IMR-90 (cell line): ENCODE measurements around the gene ANTXR2. TPM values are rescaled to one million over a fixed set of nuclear protein-coding genes. Genes with fewer than 3 reads are reported as not detected.

Experiments used
- ATAC-seq: fragments of 200-7000 bp; cut with Tn5 transposase; 2 replicates; pipeline ENCODE4 v1.9.1; 2020; ENCODE audit warnings: low read depth, mild to moderate bottlenecking, moderate library complexity
- BruUV-seq: library from RNA; stranded (reverse); fragments of 400-500 nt; replicated peaks from 2 replicates; lab custom pipeline; 2021; lab: Mats Ljungman, UMichigan
- CTCF ChIA-PET: fragments of 300-600 bp; formaldehyde crosslinking; extraction: SDS; loops from one replicate; lab custom pipeline; 2021; ENCODE audit warnings: antibody characterized with exemption; lab: Yijun Ruan, JAX
- POLR2A ChIA-PET: fragments of 300-600 bp; sonication (Branson Sonifier 250); formaldehyde crosslinking; loops from one replicate; lab custom pipeline; 2022; ENCODE audit warnings: antibody characterized with exemption; ENCODE audit not compliant: unreplicated experiment; lab: Charles Lee
- DNase-seq: peaks from one replicate; pipeline ENCODE4 v3.0.0; 2013
- H2AFZ ChIP-seq: replicated peaks from 2 replicates; pipeline ENCODE3; 2013; ENCODE audit warnings: low read length, mild to moderate bottlenecking; ENCODE audit not compliant: poor library complexity
- H2AK5ac ChIP-seq: 2 replicates; pipeline ENCODE4 v1.6.1; 2013; ENCODE audit warnings: low read depth, low read length, inconsistent platforms
- H2AK9ac ChIP-seq: replicated peaks from 2 replicates; pipeline ENCODE3; 2013; ENCODE audit warnings: mild to moderate bottlenecking, low read depth, low read length, moderate library complexity; ENCODE audit not compliant: poor library complexity
- H2BK120ac ChIP-seq: 2 replicates; pipeline ENCODE4 v1.6.1; 2013; ENCODE audit warnings: low read depth, low read length, inconsistent platforms
- H2BK15ac ChIP-seq: 3 replicates; pipeline ENCODE4 v1.6.1; 2013; ENCODE audit warnings: low read depth, low read length, inconsistent platforms
- H2BK20ac ChIP-seq: 2 replicates; pipeline ENCODE4 v1.6.1; 2013; ENCODE audit warnings: low read depth, mild to moderate bottlenecking, inconsistent platforms, low read length, moderate library complexity
- H2BK5ac ChIP-seq: 2 replicates; pipeline ENCODE4 v1.6.1; 2013; ENCODE audit warnings: mild to moderate bottlenecking, low read depth, low read length, inconsistent platforms; ENCODE audit not compliant: poor library complexity, severe bottlenecking
- H3K14ac ChIP-seq: replicated peaks from 2 replicates; pipeline ENCODE4 v1.6.1; 2013; ENCODE audit warnings: low read depth, low read length, inconsistent platforms
- H3K18ac ChIP-seq: 2 replicates; pipeline ENCODE4 v1.6.1; 2013; ENCODE audit warnings: low read depth, low read length, control low read depth
- H3K23ac ChIP-seq: 2 replicates; pipeline ENCODE4 v1.6.1; 2013; ENCODE audit warnings: low read depth, low read length, inconsistent platforms
- H3K27ac ChIP-seq: 2 replicates; pipeline ENCODE4 v1.5.1; 2013; ENCODE audit warnings: mild to moderate bottlenecking, control low read depth, low read length; ENCODE audit not compliant: insufficient read depth
- H3K27me3 ChIP-seq: 2 replicates; pipeline ENCODE4 v1.6.1; 2013; ENCODE audit warnings: low read length; ENCODE audit not compliant: control insufficient read depth, insufficient read depth
- H3K36me3 ChIP-seq: 2 replicates; pipeline ENCODE4 v1.6.1; 2013; ENCODE audit warnings: low read length, mixed read lengths; ENCODE audit not compliant: control insufficient read depth, insufficient read depth
- H3K4ac ChIP-seq: 2 replicates; pipeline ENCODE4 v1.6.1; 2013; ENCODE audit warnings: low read depth, low read length, inconsistent platforms
- H3K4me1 ChIP-seq: 2 replicates; pipeline ENCODE4 v1.6.1; 2013; ENCODE audit warnings: low read length, mixed read lengths; ENCODE audit not compliant: control insufficient read depth, insufficient read depth
- H3K4me2 ChIP-seq: 2 replicates; pipeline ENCODE4 v1.6.1; 2013; ENCODE audit warnings: low read depth, mild to moderate bottlenecking, control low read depth, low read length, moderate library complexity
- H3K4me3 ChIP-seq: 2 replicates; pipeline ENCODE4 v1.5.1; 2013; ENCODE audit warnings: low read depth, mild to moderate bottlenecking, control low read depth, low read length, moderate library complexity; ENCODE audit not compliant: insufficient read depth
- H3K56ac ChIP-seq: 2 replicates; pipeline ENCODE4 v1.6.1; 2013; ENCODE audit warnings: low read length, inconsistent platforms; ENCODE audit not compliant: insufficient read depth; ENCODE audit errors: extremely low read depth
- H3K79me1 ChIP-seq, 2 experiments: 2 replicates each; pipeline ENCODE4 v1.6.1; 2013; ENCODE audit warnings: low read length in 2 of 2, inconsistent platforms in 1 of 2, low read depth in 1 of 2
- H3K9ac ChIP-seq: 2 replicates; pipeline ENCODE4 v1.6.1; 2013; ENCODE audit warnings: low read depth, low read length, control low read depth
- H3K9me1 ChIP-seq: 2 replicates; pipeline ENCODE4 v1.6.1; 2013; ENCODE audit warnings: low read length, inconsistent platforms; ENCODE audit not compliant: insufficient read depth
- H3K9me3 ChIP-seq: 2 replicates; pipeline ENCODE4 v1.6.1; 2013; ENCODE audit warnings: low read length; ENCODE audit not compliant: control insufficient read depth, insufficient read depth
- H4K20me1 ChIP-seq: 2 replicates; pipeline ENCODE4 v1.6.1; 2013; ENCODE audit warnings: low read length, inconsistent platforms; ENCODE audit not compliant: insufficient read depth
- H4K5ac ChIP-seq: 2 replicates; pipeline ENCODE4 v1.6.1; 2013; ENCODE audit warnings: mild to moderate bottlenecking, low read depth, low read length, control low read depth
- H4K8ac ChIP-seq, 2 experiments: 2 replicates each; pipeline ENCODE4 v1.6.1; 2013; ENCODE audit warnings: low read depth in 2 of 2, low read length in 2 of 2, control low read depth in 1 of 2, inconsistent platforms in 1 of 2
- H4K91ac ChIP-seq: 2 replicates; pipeline ENCODE4 v1.6.1; 2013; ENCODE audit warnings: low read depth, low read length, inconsistent platforms; ENCODE audit not compliant: insufficient read depth
- MAFK ChIP-seq: IDR thresholded peaks from 2 replicates; pipeline ENCODE4 v1.6.1; 2012; ENCODE audit warnings: low read depth, low read length, improper control_type of control experiment
- MXI1 ChIP-seq: IDR thresholded peaks from 2 replicates; pipeline ENCODE4 v1.6.1; 2012; ENCODE audit warnings: low read depth, mild to moderate bottlenecking, low read length, moderate library complexity, borderline replicate concordance
- NFE2L2 ChIP-seq: fragments of 150-350 bp; IDR thresholded peaks from 2 replicates; pipeline ENCODE4 v1.6.1; 2016; ENCODE audit warnings: low read depth, mild to moderate bottlenecking, low read length
- RAD21 ChIP-seq: IDR thresholded peaks from 2 replicates; pipeline ENCODE4 v1.6.1; 2012; ENCODE audit warnings: low read length, improper control_type of control experiment
- WGBS, 2 experiments: methylation state at CpG; one replicate each; pipeline versions ENCODE4 v1.1.5 to v1.1.7; 2013; ENCODE audit warnings: missing lambda C conversion rate in 2 of 2; ENCODE audit not compliant: insufficient read length in 1 of 2; ENCODE audit errors: extremely low coverage in 2 of 2; 5-methylcytosine and 5-hydroxymethylcytosine counted together
- dilution Hi-C: fragments of 300-500 bp; cut with HindIII; formaldehyde crosslinking; loops from one replicate; pipeline ENCODE4 v1.14.3; 2018; ENCODE audit warnings: low sequenced_read_pairs; ENCODE audit not compliant: unreplicated experiment
- in situ Hi-C: fragments of 300-500 bp; cut with MboI; formaldehyde crosslinking; loops from 3 replicates; pipeline ENCODE4 v1.14.3; 2019; ENCODE audit warnings: low sequenced_read_pairs, inconsistent platforms, mixed read lengths
- intact Hi-C: fragments of 100-400 bp; cut with micrococcal nuclease; formaldehyde crosslinking; loops from 2 replicates; pipeline ENCODE4 v1.10.0; 2022
- polyA plus RNA-seq, 3 experiments: library from polyadenylated mRNA; depleted of rRNA; stranded (reverse); fragments of >200 nt; gene quantifications; 2 replicates each; pipeline ENCODE4 v1.2.3, GENCODE V29; 2012; ENCODE audit warnings: low replicate concordance in 1 of 3
- total RNA-seq: library from RNA; depleted of rRNA; stranded (reverse); fragments of >200 nt; gene quantifications from 2 replicates; pipeline ENCODE4 v1.2.3, GENCODE V29; 2012
- TF ChIP-seq, protein P1 (sequence below): conservative IDR thresholded peaks from 2 replicates; pipeline ENCODE4 v1.5.1; 2012; ENCODE audit warnings: mild to moderate bottlenecking, low read depth, low read length, improper control_type of control experiment

ANTXR2 gene
- total and polyA plus RNA-seq, 2 of the 4 experiments (the other 2 are of a cell fraction), result 46.8 to 88.5 TPM

DNA sequence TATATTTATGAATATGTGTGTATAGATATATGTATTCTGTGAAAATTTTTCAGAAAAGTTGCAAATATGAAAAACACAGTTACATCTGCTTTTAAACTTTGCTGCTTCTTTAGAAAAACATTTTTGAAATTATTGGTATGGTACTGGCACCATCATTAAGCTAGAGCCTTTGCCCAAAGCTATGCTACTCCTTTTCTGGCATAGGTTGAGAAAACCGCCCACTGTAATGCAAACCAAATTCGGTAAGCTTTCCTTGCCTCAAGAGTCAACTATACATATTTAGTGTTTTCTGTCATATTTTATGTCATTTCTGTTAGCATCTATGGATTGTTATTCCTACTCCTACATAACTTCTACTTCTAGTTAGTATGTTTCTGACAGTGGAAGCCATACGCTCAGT, 50.7 kb downstream of the ANTXR2 start:
- in situ Hi-C loops, result no loop called here
- peaks cover 17% of the 10 kb centered on the region for H3K36me3 ChIP-seq
- intact Hi-C loops, result no loop called here
- no peak overlapping the region for H2AFZ ChIP-seq
- no peak overlapping the region for H4K91ac ChIP-seq
- no peak overlapping the region for H3K27ac ChIP-seq
- ATAC-seq (no peak), DNase-seq (no peak)
- TF ChIP-seq, protein P1, sequence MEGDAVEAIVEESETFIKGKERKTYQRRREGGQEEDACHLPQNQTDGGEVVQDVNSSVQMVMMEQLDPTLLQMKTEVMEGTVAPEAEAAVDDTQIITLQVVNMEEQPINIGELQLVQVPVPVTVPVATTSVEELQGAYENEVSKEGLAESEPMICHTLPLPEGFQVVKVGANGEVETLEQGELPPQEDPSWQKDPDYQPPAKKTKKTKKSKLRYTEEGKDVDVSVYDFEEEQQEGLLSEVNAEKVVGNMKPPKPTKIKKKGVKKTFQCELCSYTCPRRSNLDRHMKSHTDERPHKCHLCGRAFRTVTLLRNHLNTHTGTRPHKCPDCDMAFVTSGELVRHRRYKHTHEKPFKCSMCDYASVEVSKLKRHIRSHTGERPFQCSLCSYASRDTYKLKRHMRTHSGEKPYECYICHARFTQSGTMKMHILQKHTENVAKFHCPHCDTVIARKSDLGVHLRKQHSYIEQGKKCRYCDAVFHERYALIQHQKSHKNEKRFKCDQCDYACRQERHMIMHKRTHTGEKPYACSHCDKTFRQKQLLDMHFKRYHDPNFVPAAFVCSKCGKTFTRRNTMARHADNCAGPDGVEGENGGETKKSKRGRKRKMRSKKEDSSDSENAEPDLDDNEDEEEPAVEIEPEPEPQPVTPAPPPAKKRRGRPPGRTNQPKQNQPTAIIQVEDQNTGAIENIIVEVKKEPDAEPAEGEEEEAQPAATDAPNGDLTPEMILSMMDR, result no peak
- no peak for TF ChIP-seq RAD21
- no peak for TF ChIP-seq NFE2L2
- TF ChIP-seq MAFK, result no peak
- no peak for TF ChIP-seq MXI1
- no peak overlapping the region for H4K5ac ChIP-seq
- H4K20me1 ChIP-seq, result peaks cover 2% of the 10 kb centered on the region; the same call in 1 of the 2 replicates
- no TSS peak for BruUV-seq
- no peak overlapping the region for H3K18ac ChIP-seq
- POLR2A ChIA-PET, result no interaction called here
- CTCF ChIA-PET, result no interaction called here
- no CpG with 5 or more reads among the region's 3 CpGs for WGBS, 2 experiments
- no peak overlapping the region for H2AK5ac ChIP-seq
- no peak overlapping the region for H3K23ac ChIP-seq
- H2BK20ac ChIP-seq, result no peak overlapping the region
- H2AK9ac ChIP-seq, result no peak overlapping the region
- no peak overlapping the region for H2BK120ac ChIP-seq
- no peak overlapping the region for H3K56ac ChIP-seq
- H3K79me1 ChIP-seq, result peaks cover 9 to 21% of the 10 kb centered on the region in 2 experiments; a peak in 3 of 4 replicates
- no peak overlapping the region for H3K14ac ChIP-seq
- H2BK5ac ChIP-seq, result no peak overlapping the region
- no peak overlapping the region for H3K4me2 ChIP-seq
- no peak overlapping the region for H4K8ac ChIP-seq
- dilution Hi-C loops, result no loop called here
- no peaks in the 10 kb centered on the region for H3K9me3 ChIP-seq
- H3K4me1 ChIP-seq, result no peaks in the 10 kb centered on the region; the same call in 1 of the 2 replicates
- no peaks in the 10 kb centered on the region; the same call in 1 of the 2 replicates for H3K9me1 ChIP-seq
- no peak overlapping the region for H3K4ac ChIP-seq
- H3K27me3 ChIP-seq, result no peaks in the 10 kb centered on the region
- H2BK15ac ChIP-seq, result no peak overlapping the region
- H3K9ac ChIP-seq, result no peak overlapping the region
- no peak overlapping the region for H3K4me3 ChIP-seq
